ENCODE results near the gene ETS2.

GRCh38 chr21:38806153-38806941, 618 bp downstream of the ETS2 start:
- TF ChIP-seq, protein P1, sequence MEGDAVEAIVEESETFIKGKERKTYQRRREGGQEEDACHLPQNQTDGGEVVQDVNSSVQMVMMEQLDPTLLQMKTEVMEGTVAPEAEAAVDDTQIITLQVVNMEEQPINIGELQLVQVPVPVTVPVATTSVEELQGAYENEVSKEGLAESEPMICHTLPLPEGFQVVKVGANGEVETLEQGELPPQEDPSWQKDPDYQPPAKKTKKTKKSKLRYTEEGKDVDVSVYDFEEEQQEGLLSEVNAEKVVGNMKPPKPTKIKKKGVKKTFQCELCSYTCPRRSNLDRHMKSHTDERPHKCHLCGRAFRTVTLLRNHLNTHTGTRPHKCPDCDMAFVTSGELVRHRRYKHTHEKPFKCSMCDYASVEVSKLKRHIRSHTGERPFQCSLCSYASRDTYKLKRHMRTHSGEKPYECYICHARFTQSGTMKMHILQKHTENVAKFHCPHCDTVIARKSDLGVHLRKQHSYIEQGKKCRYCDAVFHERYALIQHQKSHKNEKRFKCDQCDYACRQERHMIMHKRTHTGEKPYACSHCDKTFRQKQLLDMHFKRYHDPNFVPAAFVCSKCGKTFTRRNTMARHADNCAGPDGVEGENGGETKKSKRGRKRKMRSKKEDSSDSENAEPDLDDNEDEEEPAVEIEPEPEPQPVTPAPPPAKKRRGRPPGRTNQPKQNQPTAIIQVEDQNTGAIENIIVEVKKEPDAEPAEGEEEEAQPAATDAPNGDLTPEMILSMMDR (conservative IDR thresholded peaks at IDR 0.05) = no peak
- no peak for TF ChIP-seq ZFX (IDR thresholded peaks at IDR 0.05)
